RWPE2 (cell line): ENCODE data around the gene FXYD4.
A peak's percentile ranks its signal among the peaks of the same experiment; 100 is the strongest.

ENCODE experiments used
- ATAC-seq: fragments of 200-7000 bp; cut with Tn5 transposase; 3 replicates; pipeline ENCODE4 v1.9.1; 2021; ENCODE audit warnings: low read depth
- DNase-seq: peaks from one replicate; pipeline ENCODE4 v3.0.0-alpha.2; 2020; ENCODE audit warnings: low spot score
- H3K27ac ChIP-seq: fragments of 450-650 bp; 2 replicates; pipeline ENCODE4 v1.5.1; 2017; ENCODE audit warnings: mild to moderate bottlenecking; ENCODE audit not compliant: poor library complexity, severe bottlenecking
- H3K27me3 ChIP-seq: fragments of 250-450 bp; sonication (Bioruptor Pico); 2 replicates; pipeline ENCODE4 v1.5.1; 2021; ENCODE audit warnings: mild to moderate bottlenecking, moderate library complexity; ENCODE audit not compliant: insufficient read depth, poor library complexity, severe bottlenecking
- H3K36me3 ChIP-seq: fragments of 250-450 bp; sonication (Bioruptor Pico); 2 replicates; pipeline ENCODE4 v1.5.1; 2020; ENCODE audit warnings: low read depth, mild to moderate bottlenecking, moderate library complexity
- H3K4me1 ChIP-seq: fragments of 250-450 bp; sonication (Bioruptor Pico); 2 replicates; pipeline ENCODE4 v1.5.1; 2021; ENCODE audit warnings: mild to moderate bottlenecking, moderate library complexity; ENCODE audit not compliant: insufficient read depth, poor library complexity, severe bottlenecking
- H3K4me3 ChIP-seq: fragments of 250-450 bp; sonication (Bioruptor Pico); 2 replicates; pipeline ENCODE4 v1.5.1; 2021; ENCODE audit warnings: mild to moderate bottlenecking, moderate library complexity; ENCODE audit not compliant: severe bottlenecking
- H3K9me3 ChIP-seq: fragments of 250-450 bp; sonication (Bioruptor Pico); 2 replicates; pipeline ENCODE4 v1.5.1; 2021; ENCODE audit warnings: mild to moderate bottlenecking, moderate library complexity; ENCODE audit not compliant: severe bottlenecking
- TF ChIP-seq, protein P1 (sequence below): fragments of 450-650 bp; IDR thresholded peaks from one replicate; pipeline ENCODE4 v1.5.1; 2017; ENCODE audit warnings: mild to moderate bottlenecking, moderate library complexity; ENCODE audit not compliant: poor library complexity, severe bottlenecking

Gene FXYD4, protein sequence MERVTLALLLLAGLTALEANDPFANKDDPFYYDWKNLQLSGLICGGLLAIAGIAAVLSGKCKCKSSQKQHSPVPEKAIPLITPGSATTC

DNA sequence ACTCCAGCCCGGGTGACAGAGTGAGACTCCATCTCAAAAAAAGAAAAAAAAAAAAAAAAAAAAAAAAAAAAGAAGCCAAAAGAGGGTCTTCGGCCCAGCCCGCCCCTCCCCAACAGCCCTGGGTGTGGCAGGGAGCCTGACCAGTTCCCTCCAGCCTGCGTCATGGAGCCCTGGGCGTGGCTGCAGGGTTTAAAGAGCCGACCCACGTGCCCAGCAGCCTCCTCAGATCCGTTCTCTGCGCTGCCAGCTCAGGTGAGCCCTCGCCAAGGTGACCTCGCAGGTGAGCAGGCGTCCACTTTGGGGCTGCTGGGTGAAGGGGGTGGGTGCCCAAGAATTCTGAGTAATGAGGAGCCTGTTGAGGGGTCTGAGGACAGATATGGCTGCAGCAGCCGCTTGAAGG, at the start of gene FXYD4:
FXYD4 (plus strand) TSS at position 219 of the 400 bp plus-strand sequence. CDS start 2,111 bp downstream, outside the sequence.
- no peaks in the 10 kb centered on the region for H3K9me3 ChIP-seq
- H3K4me1 ChIP-seq: no peaks in the 10 kb centered on the region
- ATAC-seq: no peak
- TF ChIP-seq, protein P1, sequence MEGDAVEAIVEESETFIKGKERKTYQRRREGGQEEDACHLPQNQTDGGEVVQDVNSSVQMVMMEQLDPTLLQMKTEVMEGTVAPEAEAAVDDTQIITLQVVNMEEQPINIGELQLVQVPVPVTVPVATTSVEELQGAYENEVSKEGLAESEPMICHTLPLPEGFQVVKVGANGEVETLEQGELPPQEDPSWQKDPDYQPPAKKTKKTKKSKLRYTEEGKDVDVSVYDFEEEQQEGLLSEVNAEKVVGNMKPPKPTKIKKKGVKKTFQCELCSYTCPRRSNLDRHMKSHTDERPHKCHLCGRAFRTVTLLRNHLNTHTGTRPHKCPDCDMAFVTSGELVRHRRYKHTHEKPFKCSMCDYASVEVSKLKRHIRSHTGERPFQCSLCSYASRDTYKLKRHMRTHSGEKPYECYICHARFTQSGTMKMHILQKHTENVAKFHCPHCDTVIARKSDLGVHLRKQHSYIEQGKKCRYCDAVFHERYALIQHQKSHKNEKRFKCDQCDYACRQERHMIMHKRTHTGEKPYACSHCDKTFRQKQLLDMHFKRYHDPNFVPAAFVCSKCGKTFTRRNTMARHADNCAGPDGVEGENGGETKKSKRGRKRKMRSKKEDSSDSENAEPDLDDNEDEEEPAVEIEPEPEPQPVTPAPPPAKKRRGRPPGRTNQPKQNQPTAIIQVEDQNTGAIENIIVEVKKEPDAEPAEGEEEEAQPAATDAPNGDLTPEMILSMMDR: no peak
- no peaks in the 10 kb centered on the region for H3K36me3 ChIP-seq
- no peak within 1 kb of the TSS for H3K4me3 ChIP-seq
- no peak for DNase-seq
- no peaks in the 10 kb centered on the region for H3K27me3 ChIP-seq
- H3K27ac ChIP-seq: no peak within 1 kb of the TSS

DNA sequence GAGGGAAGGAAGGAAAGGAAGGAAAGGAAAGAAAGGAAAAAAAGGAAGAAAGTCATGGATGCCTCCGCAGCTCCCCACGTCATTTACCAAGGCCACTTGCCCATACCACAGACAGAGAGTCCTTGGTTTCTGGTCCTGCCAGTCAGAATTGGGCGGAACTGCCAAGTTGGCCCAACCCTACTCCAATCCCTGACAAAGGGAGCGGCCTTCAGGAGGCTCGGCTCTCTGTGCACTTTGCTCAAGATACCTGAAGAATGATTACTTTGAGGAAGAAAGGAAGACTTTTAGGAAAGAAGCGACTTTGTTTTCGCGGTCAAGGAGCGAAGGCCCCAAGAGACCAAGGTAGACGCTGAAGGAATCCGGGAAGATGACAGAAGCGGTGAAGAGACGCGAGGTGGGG, 49.1 kb upstream of the FXYD4 start:
- TF ChIP-seq, protein P1: no peak
- Histone ChIP-seq H3K4me1 (no peaks in the 10 kb centered on the region), H3K36me3 (no peaks in the 10 kb centered on the region), H3K4me3 (peak overlapping the region; percentile 12), H3K27me3 (no peaks in the 10 kb centered on the region), H3K9me3 (no peaks in the 10 kb centered on the region), H3K27ac (no peak overlapping the region)
- DNase-seq (no peak), ATAC-seq (peak; percentile 5; the same call in 1 of the 3 replicates)

DNA sequence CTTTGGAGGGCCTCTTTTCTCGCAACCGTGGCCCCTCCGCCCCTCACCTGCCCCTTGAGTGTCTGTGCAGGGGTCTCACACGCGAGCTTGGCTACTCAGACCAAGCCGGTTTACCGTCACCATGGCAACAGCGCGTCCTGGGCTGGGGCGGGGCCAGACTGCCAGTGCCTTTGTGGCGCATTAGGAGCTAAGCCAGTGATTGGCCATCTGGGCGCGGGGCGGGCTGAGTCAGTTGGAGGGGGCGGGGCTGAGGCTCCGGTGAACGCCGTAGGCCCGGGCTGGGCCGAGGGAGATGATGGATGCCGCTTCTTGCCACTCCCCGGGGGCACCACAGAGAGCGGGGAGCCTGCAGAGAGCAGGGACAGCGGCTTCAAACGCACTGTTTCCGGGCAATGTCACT, 48.7 kb upstream of the FXYD4 start:
- Histone ChIP-seq H3K9me3 (no peaks in the 10 kb centered on the region), H3K36me3 (no peaks in the 10 kb centered on the region), H3K27ac (no peak overlapping the region), H3K4me3 (peak overlapping the region; percentile 12), H3K27me3 (no peaks in the 10 kb centered on the region), H3K4me1 (no peaks in the 10 kb centered on the region)
- ATAC-seq (peak; percentile 98), DNase-seq (peak; percentile 83)
- TF ChIP-seq, protein P1: no peak

DNA sequence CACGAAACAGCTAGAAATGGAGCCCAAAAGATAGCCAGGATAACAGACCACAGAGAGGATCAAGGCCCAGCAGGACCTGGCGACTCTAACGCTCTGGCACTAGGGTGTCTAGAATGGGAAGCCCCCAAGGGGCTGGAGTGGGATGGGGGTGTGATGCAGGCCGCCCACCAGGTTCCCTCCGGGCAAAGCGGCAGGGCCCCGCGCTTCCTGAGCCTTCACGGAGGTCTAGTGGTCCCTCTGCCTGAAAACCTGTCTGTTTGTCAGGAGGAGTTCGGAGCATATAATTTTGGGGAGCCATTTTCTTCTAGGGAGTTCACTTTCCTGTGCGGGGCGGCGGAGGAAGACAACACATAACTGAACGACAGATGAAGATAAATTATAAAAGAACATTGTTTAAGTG, 48.2 kb upstream of the FXYD4 start:
- DNase-seq (no peak), ATAC-seq (no peak)
- no peaks in the 10 kb centered on the region for H3K4me1 ChIP-seq
- TF ChIP-seq, protein P1: no peak
- H3K36me3 ChIP-seq: no peaks in the 10 kb centered on the region
- H3K27ac ChIP-seq: no peak overlapping the region
- no peaks in the 10 kb centered on the region for H3K9me3 ChIP-seq
- no peak overlapping the region for H3K4me3 ChIP-seq
- H3K27me3 ChIP-seq: no peaks in the 10 kb centered on the region

DNA sequence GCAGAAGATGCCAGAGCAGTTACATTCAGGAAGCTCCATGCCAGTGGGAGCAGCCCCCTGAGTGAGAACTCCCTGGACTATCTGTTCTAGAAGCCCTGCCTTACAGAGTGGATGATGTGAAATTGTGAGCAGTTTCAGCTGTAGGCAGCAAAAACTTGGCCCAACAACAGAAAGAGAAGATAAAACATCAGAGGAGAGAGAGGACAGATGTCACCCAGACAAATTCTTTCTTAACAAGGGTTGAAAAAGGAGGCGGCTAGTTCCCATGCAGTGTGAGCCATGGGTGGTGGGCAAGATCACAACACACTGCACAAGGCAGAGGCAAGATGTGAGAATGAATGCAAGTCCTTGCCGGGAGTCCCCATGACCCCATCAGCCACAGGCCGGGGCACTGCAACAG, 46.6 kb upstream of the FXYD4 start:
- TF ChIP-seq, protein P1: no peak
- Histone ChIP-seq H3K27me3 (no peaks in the 10 kb centered on the region), H3K9me3 (no peaks in the 10 kb centered on the region), H3K4me1 (no peaks in the 10 kb centered on the region), H3K4me3 (no peak overlapping the region), H3K36me3 (no peaks in the 10 kb centered on the region), H3K27ac (no peak overlapping the region)
- DNase-seq (no peak), ATAC-seq (no peak)
